ENCODE results near the gene VSIG1.

GRCh38 chrX:108105473-108105872 is 60.6 kb downstream of the VSIG1 start:
- TF ChIP-seq POLR2A (IDR thresholded peaks at IDR 0.05): no peak
- no peak for TF ChIP-seq CTCF (IDR thresholded peaks at IDR 0.05)
